Sigmoid colon (tissue), 7 donors: ENCODE results near the gene UPP1. TPM values are rescaled to one million over a fixed set of nuclear protein-coding genes. Genes with fewer than 3 reads are reported as not detected.

Experiments used
- DNase-seq: peaks from one replicate; pipeline ENCODE4 v3.0.0-alpha.2; 2019
- H3K27ac ChIP-seq, 4 donors: fragments of 200-600 bp; sonication (generic); one replicate each; pipeline ENCODE4 v1.5.1; 2016 to 2019; ENCODE audit warnings: mild to moderate bottlenecking in 1 of 4
- H3K27me3 ChIP-seq, 3 donors: fragments of 200-600 bp; sonication (generic); one replicate each; pipeline ENCODE4 v1.5.1; 2019; ENCODE audit warnings: mild to moderate bottlenecking in 1 of 3
- H3K36me3 ChIP-seq, 4 donors: fragments of 200-600 bp; sonication (generic); one replicate each; pipeline ENCODE4 v1.5.1; 2016 to 2019
- H3K4me1 ChIP-seq, 4 donors: fragments of 200-600 bp; sonication (generic); one replicate each; pipeline ENCODE4 v1.5.1; 2017 to 2019
- H3K4me3 ChIP-seq, 4 donors: fragments of 200-600 bp; sonication (generic); one replicate each; pipeline ENCODE4 v1.5.1; 2017 to 2019; ENCODE audit warnings: mild to moderate bottlenecking in 2 of 4, moderate library complexity in 1 of 4
- H3K9me3 ChIP-seq, 4 donors: fragments of 200-600 bp in 3 of 4; sonication (generic) in 3 of 4; one replicate each; pipeline versions ENCODE4 v1.5.1 to v1.6.1; 2013 to 2019
- CTCF ChIP-seq, 4 experiments: fragments of 450-650 bp in 3 of 4; fragments of 200-600 bp in 1 of 4; IDR thresholded peaks; one replicate each; pipeline ENCODE4 v1.5.1; 2016 to 2019; ENCODE audit warnings: antibody characterized with exemption in 4 of 4, mild to moderate bottlenecking in 3 of 4, moderate library complexity in 2 of 4
- EP300 ChIP-seq, 4 donors: sonication (generic); formaldehyde crosslinking; IDR thresholded peaks; one replicate each; pipeline ENCODE4 v1.6.1; 2017; ENCODE audit warnings: antibody characterized with exemption in 4 of 4
- POLR2A ChIP-seq, 2 donors: fragments of 450-650 bp; IDR thresholded peaks; one replicate each; pipeline ENCODE4 v1.6.1; 2016; ENCODE audit warnings: antibody characterized with exemption in 2 of 2, mild to moderate bottlenecking in 2 of 2, moderate library complexity in 2 of 2
- POLR2AphosphoS5 ChIP-seq, 4 donors: sonication (generic); formaldehyde crosslinking; IDR thresholded peaks; one replicate each; pipeline ENCODE4 v1.6.1; 2017; ENCODE audit warnings: antibody characterized with exemption in 4 of 4
- WGBS, 2 donors: extraction: QIAGEN DNeasy Blood & Tissue Kit; methylation state at CpG; one replicate each; pipeline ENCODE4 v1.1.7; 2013; 5-methylcytosine and 5-hydroxymethylcytosine counted together
- intact Hi-C: fragments of 100-400 bp; cut with DNase I; formaldehyde crosslinking; loops from one replicate; pipeline ENCODE4 v1.15.1; 2023
- polyA plus RNA-seq, 3 donors: library from polyadenylated mRNA; stranded (reverse); fragments of 200-250 nt; gene quantifications; one replicate each; pipeline ENCODE4 v1.2.3, GENCODE V29; 2013
- total RNA-seq, 4 donors: library from RNA; depleted of rRNA; stranded (reverse); fragments of >200 nt; gene quantifications; one replicate each; pipeline ENCODE4 v1.1.0, GENCODE V29; 2016
- donor health status: healthy with polysubstance abuse.
- donor health status: Bipolar disorder and iron deficiency.
- donor health status: healthy.

UPP1 gene
- total and polyA plus RNA-seq, 7 donors = 10.2 to 136 (median 17.1) TPM

GRCh38 chr7:48126037-48126436, 37.0 kb downstream of the UPP1 start:
- WGBS, 2 donors = 90 to 93% methylated on average over 2 of the region's 2 CpGs
- no peak overlapping the region for H3K27ac ChIP-seq
- no peak for DNase-seq
- H3K36me3 ChIP-seq = no peaks in the 10 kb centered on the region
- no peak overlapping the region for H3K4me3 ChIP-seq
- H3K27me3 ChIP-seq = no peaks in the 10 kb centered on the region
- TF ChIP-seq EP300 (IDR thresholded peaks at IDR 0.05) = no peak
- H3K9me3 ChIP-seq = no peaks in the 10 kb centered on the region
- H3K4me1 ChIP-seq = no peaks in the 10 kb centered on the region
- intact Hi-C loops = no loop called here

GRCh38 chr7:48130658-48131108, 41.6 kb downstream of the UPP1 start:
- Histone ChIP-seq H3K4me1 (no peaks in the 10 kb centered on the region), H3K36me3 (no peaks in the 10 kb centered on the region), H3K4me3 (no peak overlapping the region), H3K27me3 (no peaks in the 10 kb centered on the region), H3K27ac (no peak overlapping the region), H3K9me3 (no peaks in the 10 kb centered on the region)
- TF ChIP-seq POLR2A (IDR thresholded peaks at IDR 0.05) (no peak), EP300 (IDR thresholded peaks at IDR 0.05) (no peak), CTCF (IDR thresholded peaks at IDR 0.05) (no peak), POLR2AphosphoS5 (IDR thresholded peaks at IDR 0.05) (no peak)
- intact Hi-C loops = no loop called here
- no peak for DNase-seq

- Histone ChIP-seq H3K27me3 (no peaks in the 10 kb centered on the region), H3K4me1 (no peaks in the 10 kb centered on the region), H3K36me3 (no peaks in the 10 kb centered on the region), H3K4me3 (no peak overlapping the region), H3K9me3 (no peaks in the 10 kb centered on the region), H3K27ac (no peak overlapping the region)
- TF ChIP-seq EP300 (IDR thresholded peaks at IDR 0.05) = no peak
- TF ChIP-seq CTCF (IDR thresholded peaks at IDR 0.05) = no peak
- no peak for TF ChIP-seq POLR2AphosphoS5 (IDR thresholded peaks at IDR 0.05)
- no peak for TF ChIP-seq POLR2A (IDR thresholded peaks at IDR 0.05)
- intact Hi-C loops = no loop called here
- no peak for DNase-seq
These were observed 43.7 kb downstream of the UPP1 start for GRCh38 chr7:48132792-48133191.

- Histone ChIP-seq H3K36me3 (no peaks in the 10 kb centered on the region), H3K4me3 (no peak overlapping the region), H3K9me3 (peaks cover 0 to 3% (median 0%) of the 10 kb centered on the region in 4 donors), H3K27me3 (no peaks in the 10 kb centered on the region), H3K27ac (no peak overlapping the region), H3K4me1 (peaks cover 0 to 8% (median 7%) of the 10 kb centered on the region in 4 donors)
- intact Hi-C loops = no loop called here
- no peak for DNase-seq
- WGBS, 2 donors = 63 to 77% methylated on average over 3 of the region's 3 CpGs
- TF ChIP-seq CTCF (IDR thresholded peaks at IDR 0.05) (no peak), POLR2AphosphoS5 (IDR thresholded peaks at IDR 0.05) (no peak), EP300 (IDR thresholded peaks at IDR 0.05) (no peak), POLR2A (IDR thresholded peaks at IDR 0.05) (no peak)
These were observed 50.4 kb downstream of the UPP1 start for GRCh38 chr7:48139459-48139858.

- no peak overlapping the region for H3K4me3 ChIP-seq
- DNase-seq = no peak
- H3K9me3 ChIP-seq = peaks cover 0 to 3% (median 0%) of the 10 kb centered on the region in 4 donors
- 40 to 62% methylated on average over 7 of the region's 7 CpGs for WGBS, 2 donors
- TF ChIP-seq EP300 (IDR thresholded peaks at IDR 0.05) = no peak
- TF ChIP-seq CTCF (IDR thresholded peaks at IDR 0.05) = no peak
- TF ChIP-seq POLR2A (IDR thresholded peaks at IDR 0.05) = no peak
- TF ChIP-seq POLR2AphosphoS5 (IDR thresholded peaks at IDR 0.05) = no peak
- H3K27ac ChIP-seq = no peak overlapping the region
- intact Hi-C loops = no loop called here
- no peaks in the 10 kb centered on the region for H3K36me3 ChIP-seq
- peaks cover 0 to 8% (median 7%) of the 10 kb centered on the region in 4 donors for H3K4me1 ChIP-seq
- no peaks in the 10 kb centered on the region for H3K27me3 ChIP-seq
These were observed 51.1 kb downstream of the UPP1 start for GRCh38 chr7:48140001-48140681.
